NCI-H128 (cell line): ENCODE measurements around the gene NCOR1.
"Not testable (repeated sequence)": the region's sequence is repeated elsewhere in the genome, so short reads cannot be mapped to it uniquely, and the experiment has no call there.

Source experiments
- DNase-seq: peaks from one replicate; lab custom pipeline; 2025; ENCODE audit not compliant: unreplicated experiment; lab: John Stamatoyannopoulos, UW

NCOR1 gene

GRCh38 chr17:16215965-16216316 is 607 bp upstream of the NCOR1 start:
- DNase-seq, result no peak

DNA sequence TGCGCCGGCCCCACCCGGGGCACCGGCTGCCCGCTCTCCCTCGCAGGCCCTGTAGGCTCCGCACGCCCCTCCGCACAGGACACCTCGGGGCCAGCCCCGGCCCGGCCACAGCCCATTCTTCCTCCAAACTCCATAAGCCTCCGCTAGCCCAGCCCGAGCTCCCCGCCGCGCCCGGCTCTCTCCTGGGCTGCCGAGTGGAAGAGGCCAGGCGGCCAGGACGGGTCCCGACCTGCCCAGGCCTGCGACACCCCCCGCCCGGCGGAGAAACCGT is 397 bp downstream of the NCOR1 start:
- no peak for DNase-seq

- no peak for DNase-seq
Measured at GRCh38 chr17:16214190-16215001, 938 bp downstream of the NCOR1 start.

DNA sequence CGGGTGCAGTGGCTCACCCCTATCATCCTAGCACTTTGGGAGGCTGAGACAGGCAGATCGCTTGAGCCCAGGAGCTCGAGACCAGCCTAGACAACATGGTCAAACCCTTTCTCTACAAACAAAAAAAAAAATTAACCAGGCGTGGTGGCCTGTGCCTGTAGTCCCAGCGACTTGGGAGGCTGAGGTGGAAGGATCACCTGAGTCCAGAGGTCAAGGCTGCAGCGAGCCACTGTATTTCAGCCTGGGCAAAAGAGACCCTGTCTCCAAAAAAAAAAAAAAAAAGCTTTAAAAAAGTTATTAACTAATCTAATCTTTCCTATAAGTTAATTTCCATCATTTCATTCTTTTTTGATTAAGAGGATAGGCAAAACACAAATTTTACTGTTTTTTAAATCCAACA is 2.5 kb downstream of the NCOR1 start:
- DNase-seq, result no peak

GRCh38 chr17:16211590-16211989 is 3.7 kb downstream of the NCOR1 start:
- no peak for DNase-seq

DNA sequence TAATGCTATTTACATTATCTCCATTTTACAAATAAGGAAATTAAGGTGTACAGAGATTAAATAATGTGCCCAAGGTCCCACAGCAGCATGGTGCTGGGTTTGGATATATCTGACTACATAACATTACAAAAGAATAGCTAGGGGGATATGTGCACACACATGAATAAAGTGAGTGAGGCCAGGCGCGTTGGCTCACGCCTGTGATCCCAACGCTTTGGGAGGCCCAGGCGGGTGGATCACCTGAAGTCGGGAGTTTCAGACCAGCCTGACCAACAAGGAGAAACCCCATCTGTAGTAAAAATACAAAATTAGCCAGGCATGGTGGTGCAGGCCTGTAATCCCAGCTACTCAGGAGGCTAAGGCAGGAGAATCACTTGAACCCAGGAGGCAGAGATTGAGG is 10.6 kb downstream of the NCOR1 start:
- not testable (repeated sequence) for DNase-seq

GRCh38 chr17:16202554-16203500 is 12.5 kb downstream of the NCOR1 start:
- not testable (repeated sequence) for DNase-seq

DNA sequence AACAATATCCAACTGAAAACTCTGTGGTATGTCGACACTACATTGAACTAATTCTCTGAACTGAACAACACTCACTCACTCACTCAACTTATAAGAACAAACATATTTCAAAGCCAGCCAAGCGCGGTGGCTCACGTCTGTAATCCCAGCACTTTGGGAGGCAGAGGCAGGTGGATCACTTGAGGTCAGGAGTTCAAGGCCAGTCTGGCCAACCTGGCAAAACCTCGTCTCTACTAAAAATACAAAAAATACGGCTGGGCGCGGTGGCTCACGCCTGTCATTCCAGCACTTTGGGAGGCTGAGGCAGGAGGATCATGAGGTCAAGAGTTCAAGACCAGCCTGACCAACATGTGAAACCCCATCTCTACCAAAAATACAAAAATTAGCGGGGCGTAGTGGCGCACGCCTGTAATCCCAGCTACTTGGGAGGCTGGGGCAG is 13.6 kb downstream of the NCOR1 start:
- DNase-seq, result not testable (repeated sequence)

DNA sequence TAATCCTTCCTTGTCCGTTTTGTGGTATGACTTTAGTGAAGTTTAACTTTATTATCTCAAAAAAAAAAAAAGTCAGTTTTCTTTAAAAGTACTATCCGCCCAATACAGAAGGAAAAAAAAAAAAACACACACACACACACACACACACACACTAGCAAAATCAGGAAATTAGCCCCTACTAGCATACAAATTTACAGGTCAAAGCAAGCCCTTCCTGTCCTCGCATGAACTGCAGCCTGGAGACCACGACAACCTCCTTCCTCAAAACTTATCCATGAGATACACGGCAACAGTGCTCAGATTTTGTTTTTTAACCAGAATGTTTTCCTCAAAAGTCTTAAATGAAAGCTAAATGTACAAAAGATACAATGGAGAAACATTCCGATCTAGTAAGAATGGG is 16.2 kb downstream of the NCOR1 start:
- no peak for DNase-seq

- no peak for DNase-seq
Measured at GRCh38 chr17:16197276-16197675, 18.1 kb downstream of the NCOR1 start.

- DNase-seq, result not testable (repeated sequence)
Measured at GRCh38 chr17:16194307-16194835, 21.0 kb downstream of the NCOR1 start.

DNA sequence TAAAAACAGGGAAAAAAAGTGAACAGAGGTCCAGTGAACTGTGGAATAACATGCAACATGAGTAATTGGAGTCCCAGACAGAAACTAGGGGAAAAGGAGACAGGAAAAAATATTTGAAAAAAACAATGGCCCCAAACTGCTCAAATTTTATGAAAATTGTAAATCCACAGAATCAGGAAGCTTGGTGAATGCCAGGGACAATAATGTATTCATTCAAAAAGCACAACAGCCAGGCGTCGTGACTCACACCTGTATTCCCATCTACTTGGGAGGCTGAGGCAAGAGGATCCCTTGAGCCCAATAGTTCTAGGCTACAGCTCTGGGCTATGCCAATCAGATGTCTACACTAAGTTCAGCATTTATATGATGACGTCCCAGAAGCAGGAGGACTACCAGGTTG is 23.7 kb downstream of the NCOR1 start:
- DNase-seq, result no peak

GRCh38 chr17:16190703-16191360 is 24.5 kb downstream of the NCOR1 start:
- no peak for DNase-seq

- DNase-seq, result no peak
Measured at GRCh38 chr17:16189791-16190348, 25.5 kb downstream of the NCOR1 start.

- no peak for DNase-seq
Measured at GRCh38 chr17:16187642-16188041, 27.7 kb downstream of the NCOR1 start.

DNA sequence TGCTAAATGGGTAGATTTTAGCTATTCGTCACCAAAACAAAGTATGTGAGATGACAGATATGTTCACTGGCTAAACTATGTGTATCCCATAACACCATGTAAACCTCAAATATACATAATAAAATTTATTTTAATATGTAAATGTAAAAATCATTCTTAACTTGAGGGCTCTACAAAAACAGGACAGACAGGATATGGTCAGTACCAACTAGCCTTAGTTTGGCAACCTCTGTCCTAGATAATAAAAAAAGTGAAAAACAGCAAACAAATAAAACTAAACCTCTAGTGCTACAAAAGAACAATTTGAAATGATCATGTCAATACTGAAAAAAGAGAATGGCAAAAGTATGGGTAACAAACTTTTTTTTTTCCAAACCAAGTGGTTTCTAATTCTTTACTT is 33.8 kb downstream of the NCOR1 start:
- no peak for DNase-seq

DNA sequence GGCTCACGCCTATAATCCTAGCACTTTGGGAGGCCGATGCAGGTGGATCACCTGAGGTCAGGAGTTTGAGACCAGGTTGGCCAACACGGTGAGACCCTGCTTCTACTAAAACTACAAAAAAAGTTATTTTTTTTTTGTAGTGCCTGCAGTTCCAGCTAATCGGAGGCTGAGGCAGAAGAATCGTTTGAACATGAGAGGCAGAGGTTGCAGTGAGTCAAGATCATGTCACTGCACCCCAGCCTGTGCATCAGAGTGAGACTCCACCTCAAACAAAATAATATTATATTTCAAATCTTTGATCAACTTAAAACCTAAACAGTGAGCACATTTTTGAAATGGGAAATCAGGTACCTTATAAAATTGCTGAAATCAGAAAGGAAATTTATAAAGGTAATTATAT is 36.5 kb downstream of the NCOR1 start:
- DNase-seq, result no peak

DNA sequence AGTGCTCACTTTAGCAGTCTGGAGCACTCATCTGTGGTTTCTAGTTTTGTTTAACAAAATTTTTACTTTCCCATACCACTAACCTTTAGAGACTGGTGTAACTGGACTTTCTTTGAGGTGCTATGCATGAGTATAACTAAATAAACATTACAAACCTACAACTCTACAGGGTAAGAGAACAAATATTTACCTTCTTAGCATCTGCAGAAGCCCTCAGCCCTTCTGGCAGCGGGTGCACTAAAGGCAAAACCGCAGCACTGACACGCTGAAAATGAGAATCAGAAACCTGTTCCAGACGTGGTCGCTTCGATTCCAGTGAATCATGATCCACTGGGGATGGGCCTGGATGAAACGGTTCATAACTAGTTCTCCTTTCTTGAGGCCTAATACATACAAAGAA is 43.7 kb downstream of the NCOR1 start:
- DNase-seq, result no peak

GRCh38 chr17:16166766-16167165 is 48.6 kb downstream of the NCOR1 start:
- not testable (repeated sequence) for DNase-seq

DNA sequence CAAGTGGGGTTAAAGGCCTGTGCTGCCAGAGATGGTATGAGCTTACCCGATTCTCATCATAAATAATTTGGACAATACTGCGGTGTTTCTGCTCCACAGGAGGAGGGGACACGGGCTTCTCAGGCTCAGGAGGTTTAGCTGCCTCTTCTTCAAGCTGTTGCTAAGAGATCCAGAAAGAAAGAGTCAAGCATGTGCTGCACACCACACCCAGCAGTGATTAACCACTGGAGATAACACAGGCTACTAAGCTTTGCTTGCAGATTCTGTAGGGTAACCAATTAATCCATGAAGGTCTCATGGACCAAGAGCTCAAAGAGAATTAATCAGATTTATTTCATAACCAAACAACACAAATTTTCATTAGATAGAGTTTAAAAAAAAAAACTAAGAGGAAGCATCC is 56.6 kb downstream of the NCOR1 start:
- no peak for DNase-seq

- no peak for DNase-seq
Measured at GRCh38 chr17:16155536-16155935, 59.8 kb downstream of the NCOR1 start.
